ENCODE data around the gene TRIM75. TPM values are rescaled to one million over a fixed set of nuclear protein-coding genes. Genes with fewer than 3 reads are reported as not detected.

Gene TRIM75
- total and polyA plus RNA-seq, 2 experiments from 2014 or later, result not detected

- TF ChIP-seq, protein P1, sequence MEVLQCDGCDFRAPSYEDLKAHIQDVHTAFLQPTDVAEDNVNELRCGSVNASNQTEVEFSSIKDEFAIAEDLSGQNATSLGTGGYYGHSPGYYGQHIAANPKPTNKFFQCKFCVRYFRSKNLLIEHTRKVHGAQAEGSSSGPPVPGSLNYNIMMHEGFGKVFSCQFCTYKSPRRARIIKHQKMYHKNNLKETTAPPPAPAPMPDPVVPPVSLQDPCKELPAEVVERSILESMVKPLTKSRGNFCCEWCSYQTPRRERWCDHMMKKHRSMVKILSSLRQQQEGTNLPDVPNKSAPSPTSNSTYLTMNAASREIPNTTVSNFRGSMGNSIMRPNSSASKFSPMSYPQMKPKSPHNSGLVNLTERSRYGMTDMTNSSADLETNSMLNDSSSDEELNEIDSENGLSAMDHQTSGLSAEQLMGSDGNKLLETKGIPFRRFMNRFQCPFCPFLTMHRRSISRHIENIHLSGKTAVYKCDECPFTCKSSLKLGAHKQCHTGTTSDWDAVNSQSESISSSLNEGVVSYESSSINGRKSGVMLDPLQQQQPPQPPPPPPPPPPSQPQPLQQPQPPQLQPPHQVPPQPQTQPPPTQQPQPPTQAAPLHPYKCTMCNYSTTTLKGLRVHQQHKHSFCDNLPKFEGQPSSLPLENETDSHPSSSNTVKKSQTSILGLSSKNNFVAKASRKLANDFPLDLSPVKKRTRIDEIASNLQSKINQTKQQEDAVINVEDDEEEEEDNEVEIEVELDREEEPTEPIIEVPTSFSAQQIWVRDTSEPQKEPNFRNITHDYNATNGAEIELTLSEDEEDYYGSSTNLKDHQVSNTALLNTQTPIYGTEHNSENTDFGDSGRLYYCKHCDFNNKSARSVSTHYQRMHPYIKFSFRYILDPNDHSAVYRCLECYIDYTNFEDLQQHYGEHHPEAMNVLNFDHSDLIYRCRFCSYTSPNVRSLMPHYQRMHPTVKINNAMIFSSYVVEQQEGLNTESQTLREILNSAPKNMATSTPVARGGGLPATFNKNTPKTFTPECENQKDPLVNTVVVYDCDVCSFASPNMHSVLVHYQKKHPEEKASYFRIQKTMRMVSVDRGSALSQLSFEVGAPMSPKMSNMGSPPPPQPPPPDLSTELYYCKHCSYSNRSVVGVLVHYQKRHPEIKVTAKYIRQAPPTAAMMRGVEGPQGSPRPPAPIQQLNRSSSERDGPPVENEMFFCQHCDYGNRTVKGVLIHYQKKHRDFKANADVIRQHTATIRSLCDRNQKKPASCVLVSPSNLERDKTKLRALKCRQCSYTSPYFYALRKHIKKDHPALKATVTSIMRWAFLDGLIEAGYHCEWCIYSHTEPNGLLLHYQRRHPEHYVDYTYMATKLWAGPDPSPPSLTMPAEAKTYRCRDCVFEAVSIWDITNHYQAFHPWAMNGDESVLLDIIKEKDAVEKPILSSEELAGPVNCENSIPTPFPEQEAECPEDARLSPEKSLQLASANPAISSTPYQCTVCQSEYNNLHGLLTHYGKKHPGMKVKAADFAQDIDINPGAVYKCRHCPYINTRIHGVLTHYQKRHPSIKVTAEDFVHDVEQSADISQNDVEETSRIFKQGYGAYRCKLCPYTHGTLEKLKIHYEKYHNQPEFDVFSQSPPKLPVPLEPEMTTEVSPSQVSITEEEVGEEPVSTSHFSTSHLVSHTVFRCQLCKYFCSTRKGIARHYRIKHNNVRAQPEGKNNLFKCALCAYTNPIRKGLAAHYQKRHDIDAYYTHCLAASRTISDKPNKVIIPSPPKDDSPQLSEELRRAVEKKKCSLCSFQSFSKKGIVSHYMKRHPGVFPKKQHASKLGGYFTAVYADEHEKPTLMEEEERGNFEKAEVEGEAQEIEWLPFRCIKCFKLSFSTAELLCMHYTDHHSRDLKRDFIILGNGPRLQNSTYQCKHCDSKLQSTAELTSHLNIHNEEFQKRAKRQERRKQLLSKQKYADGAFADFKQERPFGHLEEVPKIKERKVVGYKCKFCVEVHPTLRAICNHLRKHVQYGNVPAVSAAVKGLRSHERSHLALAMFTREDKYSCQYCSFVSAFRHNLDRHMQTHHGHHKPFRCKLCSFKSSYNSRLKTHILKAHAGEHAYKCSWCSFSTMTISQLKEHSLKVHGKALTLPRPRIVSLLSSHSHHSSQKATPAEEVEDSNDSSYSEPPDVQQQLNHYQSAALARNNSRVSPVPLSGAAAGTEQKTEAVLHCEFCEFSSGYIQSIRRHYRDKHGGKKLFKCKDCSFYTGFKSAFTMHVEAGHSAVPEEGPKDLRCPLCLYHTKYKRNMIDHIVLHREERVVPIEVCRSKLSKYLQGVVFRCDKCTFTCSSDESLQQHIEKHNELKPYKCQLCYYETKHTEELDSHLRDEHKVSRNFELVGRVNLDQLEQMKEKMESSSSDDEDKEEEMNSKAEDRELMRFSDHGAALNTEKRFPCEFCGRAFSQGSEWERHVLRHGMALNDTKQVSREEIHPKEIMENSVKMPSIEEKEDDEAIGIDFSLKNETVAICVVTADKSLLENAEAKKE (CRISPR knock-in tag; IDR thresholded peaks at IDR 0.05), result no peak
- TF ChIP-seq CREB1 (CRISPR knock-in tag; IDR thresholded peaks at IDR 0.05; ENCODE audit: low read depth), result no peak
Measured at GRCh38 chr4:165077034-165077578, 23.4 kb downstream of the TRIM75 start (continued).

GRCh38 chr4:165079476-165079875 is 25.8 kb downstream of the TRIM75 start:
- Histone ChIP-seq H3K27me3 (ENCODE audit: insufficient read depth) (no peaks in the 10 kb centered on the region), H3K36me3 (ENCODE audit: insufficient read depth) (no peaks in the 10 kb centered on the region), H3F3A (replicated peaks; ENCODE audit: low read depth) (no peaks in the 10 kb centered on the region), H3K9me2 (ENCODE audit: insufficient read depth) (no peaks in the 10 kb centered on the region), H2AFZ (no peak overlapping the region), H4K20me1 (replicated peaks; ENCODE audit: insufficient read depth) (no peaks in the 10 kb centered on the region), H3K4me1 (ENCODE audit: insufficient read depth) (no peaks in the 10 kb centered on the region), H3K4me3 (no peak overlapping the region), H3K79me2 (replicated peaks; ENCODE audit: insufficient read depth) (no peaks in the 10 kb centered on the region), H3K27ac (ENCODE audit: low read depth) (no peak overlapping the region), H3K4me2 (no peak overlapping the region)
- Mint-ChIP-seq H3K36me3 (ENCODE audit: low read depth) (peaks cover 4% of the 10 kb centered on the region; the same call in 2 of the 3 replicates), H3K4me3 (no peak overlapping the region), H3K27ac (no peak overlapping the region), H3K27me3 (ENCODE audit: insufficient read depth, low read depth, poor library complexity) (no peaks in the 10 kb centered on the region), H3K4me1 (no peaks in the 10 kb centered on the region), H3K9me3 (no peaks in the 10 kb centered on the region)
- ATAC-seq (no peak), DNase-seq (ENCODE audit: low spot score) (no peak)
- TF ChIP-seq JUNB (IDR thresholded peaks at IDR 0.05; ENCODE audit: unreplicated experiment) (no peak), POLR2AphosphoS5 (IDR thresholded peaks at IDR 0.05; ENCODE audit: low read depth) (no peak), EZH2phosphoT487 (IDR thresholded peaks at IDR 0.05; ENCODE audit: unreplicated experiment) (no peak), STAT1 (IDR thresholded peaks at IDR 0.05; ENCODE audit: unreplicated experiment) (no peak)
- TF ChIP-seq, protein P1 (CRISPR knock-in tag; IDR thresholded peaks at IDR 0.05), result no peak

Data from GM23338 (cell line).